ENCODE measurements around the gene ATAD3C. TPM values are rescaled to one million over a fixed set of nuclear protein-coding genes. Genes with fewer than 3 reads are reported as not detected.

The ATAD3C gene
- total and polyA plus RNA-seq, 10 of the 15 experiments (the other 5 are each of a cell fraction or from before 2014, with no cell fraction given), result 0.03 to 3.1 (median 0.86) TPM

- no peak for ATAC-seq
- intact Hi-C loops (cut with micrococcal nuclease; ENCODE audit: unreplicated experiment), result no loop called here
- H3K27me3 ChIP-seq (replicated peaks in 1 of 2; ENCODE audit: control insufficient read depth in 2 of 2, insufficient read depth in 2 of 2, low read length in 1 of 2), result no peaks in the 10 kb centered on the region
- in situ Hi-C loops (cut with MboI), result no loop called here
- H3K4me3 ChIP-seq, result no peak overlapping the region
- WGBS (ENCODE audit: insufficient coverage, insufficient replicate concordance, low lambda C conversion rate, missing lambda C conversion rate), result 98% methylated on average over 17 of the region's 25 CpGs
- ChIA-PET SMC1A (ENCODE audit: uncharacterized antibody, unreplicated experiment) (no interaction called here), POLR2A (no interaction called here), CTCF (no interaction called here), RAD21 (ENCODE audit: unreplicated experiment) (no interaction called here)
- no TSS peak for BruUV-seq (replicated peaks)
- H3K9ac ChIP-seq (ENCODE audit: control insufficient read depth, insufficient read depth, low read length), result no peak overlapping the region
- peaks cover 6 to 21% of the 10 kb centered on the region in 2 experiments; a peak in 3 of 4 replicates for H3K36me3 ChIP-seq (ENCODE audit: control insufficient read depth in 2 of 2, insufficient read depth in 2 of 2, low read length in 1 of 2)
- H3K79me2 ChIP-seq (ENCODE audit: control insufficient read depth, insufficient read depth, low read length), result no peaks in the 10 kb centered on the region
- no peak overlapping the region for H2AFZ ChIP-seq (ENCODE audit: control insufficient read depth, low read depth, low read length)
- no peak for DNase-seq (ENCODE audit: low read depth, low spot score)
- H3K9me3 ChIP-seq (replicated peaks; ENCODE audit: control insufficient read depth, insufficient read depth, low read length), result peaks cover 6% of the 10 kb centered on the region; the same call in 2 of the 3 replicates
- no peak overlapping the region for H3K27ac ChIP-seq (ENCODE audit: control insufficient read depth, insufficient read depth)
- no peaks in the 10 kb centered on the region for H4K20me1 ChIP-seq (ENCODE audit: control insufficient read depth, insufficient read depth)
- H3K4me1 ChIP-seq (ENCODE audit: control insufficient read depth, insufficient read depth, low read length), result no peaks in the 10 kb centered on the region
- no peak for TF ChIP-seq RELA (IDR thresholded peaks at IDR 0.05; ENCODE audit: borderline replicate concordance, partially characterized antibody)
- no peak for TF ChIP-seq POU2F2 (IDR thresholded peaks at IDR 0.05; ENCODE audit: borderline replicate concordance, low read depth, low read length)
- TF ChIP-seq NR2F1 (conservative IDR thresholded peaks at IDR 0.05), result no peak
- TF ChIP-seq CEBPZ (IDR thresholded peaks at IDR 0.05; ENCODE audit: low read depth, low read length), result no peak
- no peak for TF ChIP-seq TAF1 (IDR thresholded peaks at IDR 0.05; ENCODE audit: borderline replicate concordance, low read depth, low read length)
- TF ChIP-seq RBBP5 (conservative IDR thresholded peaks at IDR 0.05), result no peak
- TF ChIP-seq, protein P1, sequence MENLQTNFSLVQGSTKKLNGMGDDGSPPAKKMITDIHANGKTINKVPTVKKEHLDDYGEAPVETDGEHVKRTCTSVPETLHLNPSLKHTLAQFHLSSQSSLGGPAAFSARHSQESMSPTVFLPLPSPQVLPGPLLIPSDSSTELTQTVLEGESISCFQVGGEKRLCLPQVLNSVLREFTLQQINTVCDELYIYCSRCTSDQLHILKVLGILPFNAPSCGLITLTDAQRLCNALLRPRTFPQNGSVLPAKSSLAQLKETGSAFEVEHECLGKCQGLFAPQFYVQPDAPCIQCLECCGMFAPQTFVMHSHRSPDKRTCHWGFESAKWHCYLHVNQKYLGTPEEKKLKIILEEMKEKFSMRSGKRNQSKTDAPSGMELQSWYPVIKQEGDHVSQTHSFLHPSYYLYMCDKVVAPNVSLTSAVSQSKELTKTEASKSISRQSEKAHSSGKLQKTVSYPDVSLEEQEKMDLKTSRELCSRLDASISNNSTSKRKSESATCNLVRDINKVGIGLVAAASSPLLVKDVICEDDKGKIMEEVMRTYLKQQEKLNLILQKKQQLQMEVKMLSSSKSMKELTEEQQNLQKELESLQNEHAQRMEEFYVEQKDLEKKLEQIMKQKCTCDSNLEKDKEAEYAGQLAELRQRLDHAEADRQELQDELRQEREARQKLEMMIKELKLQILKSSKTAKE (IDR thresholded peaks at IDR 0.05; ENCODE audit: low read depth, poor library complexity, severe bottlenecking), result no peak
- TF ChIP-seq, protein P2, sequence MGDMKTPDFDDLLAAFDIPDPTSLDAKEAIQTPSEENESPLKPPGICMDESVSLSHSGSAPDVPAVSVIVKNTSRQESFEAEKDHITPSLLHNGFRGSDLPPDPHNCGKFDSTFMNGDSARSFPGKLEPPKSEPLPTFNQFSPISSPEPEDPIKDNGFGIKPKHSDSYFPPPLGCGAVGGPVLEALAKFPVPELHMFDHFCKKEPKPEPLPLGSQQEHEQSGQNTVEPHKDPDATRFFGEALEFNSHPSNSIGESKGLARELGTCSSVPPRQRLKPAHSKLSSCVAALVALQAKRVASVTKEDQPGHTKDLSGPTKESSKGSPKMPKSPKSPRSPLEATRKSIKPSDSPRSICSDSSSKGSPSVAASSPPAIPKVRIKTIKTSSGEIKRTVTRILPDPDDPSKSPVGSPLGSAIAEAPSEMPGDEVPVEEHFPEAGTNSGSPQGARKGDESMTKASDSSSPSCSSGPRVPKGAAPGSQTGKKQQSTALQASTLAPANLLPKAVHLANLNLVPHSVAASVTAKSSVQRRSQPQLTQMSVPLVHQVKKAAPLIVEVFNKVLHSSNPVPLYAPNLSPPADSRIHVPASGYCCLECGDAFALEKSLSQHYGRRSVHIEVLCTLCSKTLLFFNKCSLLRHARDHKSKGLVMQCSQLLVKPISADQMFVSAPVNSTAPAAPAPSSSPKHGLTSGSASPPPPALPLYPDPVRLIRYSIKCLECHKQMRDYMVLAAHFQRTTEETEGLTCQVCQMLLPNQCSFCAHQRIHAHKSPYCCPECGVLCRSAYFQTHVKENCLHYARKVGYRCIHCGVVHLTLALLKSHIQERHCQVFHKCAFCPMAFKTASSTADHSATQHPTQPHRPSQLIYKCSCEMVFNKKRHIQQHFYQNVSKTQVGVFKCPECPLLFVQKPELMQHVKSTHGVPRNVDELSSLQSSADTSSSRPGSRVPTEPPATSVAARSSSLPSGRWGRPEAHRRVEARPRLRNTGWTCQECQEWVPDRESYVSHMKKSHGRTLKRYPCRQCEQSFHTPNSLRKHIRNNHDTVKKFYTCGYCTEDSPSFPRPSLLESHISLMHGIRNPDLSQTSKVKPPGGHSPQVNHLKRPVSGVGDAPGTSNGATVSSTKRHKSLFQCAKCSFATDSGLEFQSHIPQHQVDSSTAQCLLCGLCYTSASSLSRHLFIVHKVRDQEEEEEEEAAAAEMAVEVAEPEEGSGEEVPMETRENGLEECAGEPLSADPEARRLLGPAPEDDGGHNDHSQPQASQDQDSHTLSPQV (IDR thresholded peaks at IDR 0.05), result no peak
- no peak for TF ChIP-seq CBFB (IDR thresholded peaks at IDR 0.05; ENCODE audit: low read depth)
- no peak overlapping the region for H3K4me2 ChIP-seq (ENCODE audit: control insufficient read depth, insufficient read depth)
- no peak for FAIRE-seq
Observed at GRCh38 chr1:1490633-1491230, 41.2 kb downstream of the ATAD3C start.

Data from GM12878 (cell line).